Pancreas (tissue), 10 donors: ENCODE measurements around the gene ADGRG3. TPM values are rescaled to one million over a fixed set of nuclear protein-coding genes. Genes with fewer than 3 reads are reported as not detected.

Experiments used
- ATAC-seq, 4 donors: fragments of 200-7000 bp; cut with Tn5 transposase; one replicate each; pipeline versions ENCODE4 v1.8.0 to v1.9.1; 2020; ENCODE audit warnings: mild to moderate bottlenecking in 4 of 4, moderate library complexity in 4 of 4
- DNase-seq, 6 donors: peaks; one replicate each; pipeline ENCODE4 v3.0.0-alpha.2; 2020
- FAIRE-seq: peaks from 2 replicates; lab custom pipeline; 2012; peaks lifted over from hg19 to GRCh38; lab: Jason Lieb, UNC
- H3K27ac ChIP-seq, 4 donors: fragments of 200-600 bp; sonication (generic); 1 replicate in 3 of 4; 2 replicates in 1 of 4; pipeline versions ENCODE4 v1.5.0 to v1.8.0; 2020
- H3K27me3 ChIP-seq, 4 donors: fragments of 200-600 bp; one replicate each; pipeline ENCODE4 v1.8.0; 2021
- H3K36me3 ChIP-seq, 3 donors: fragments of 200-600 bp; sonication (generic) in 1 of 3; one replicate each; pipeline versions ENCODE4 v1.5.0 to v1.8.0; 2020 to 2021
- H3K4me1 ChIP-seq, 3 donors: fragments of 200-600 bp; one replicate each; pipeline ENCODE4 v1.8.0; 2021
- H3K4me3 ChIP-seq, 4 donors: fragments of 200-600 bp; sonication (generic) in 2 of 4; one replicate each; pipeline versions ENCODE4 v1.5.0 to v1.8.0; 2020 to 2021
- H3K9me3 ChIP-seq, 4 donors: fragments of 200-600 bp; one replicate each; pipeline ENCODE4 v1.8.0; 2021
- WGBS, 2 donors: extraction: QIAGEN DNeasy Blood & Tissue Kit; methylation state at CpG; one replicate each; pipeline ENCODE4 v1.1.7; 2013; 5-methylcytosine and 5-hydroxymethylcytosine counted together
- intact Hi-C, 3 donors: fragments of 100-400 bp; cut with DNase I; formaldehyde crosslinking; loops; one replicate each; pipeline versions ENCODE4 v1.11.1 to v1.14.2; 2022
- polyA plus RNA-seq, 2 donors: library from polyadenylated mRNA; stranded (reverse); fragments of 200-250 nt; gene quantifications; one replicate each; pipeline ENCODE4 v1.2.3, GENCODE V29; 2013
- total RNA-seq, 6 donors: library from RNA; stranded (reverse); fragmentation: NEBNext Ultra II Directional in 4 of 6; extraction: Animal tissue kit (Norgen Biotek cat#: 25700) in 4 of 6; gene quantifications; one replicate each; pipeline versions ENCODE4 v1.2.1 to v1.2.4, GENCODE V29; 2021 to 2023
- TF ChIP-seq, protein P1 (sequence below), 4 donors: fragments of 200-600 bp; sonication (generic) in 3 of 4; IDR thresholded peaks; one replicate each; pipeline versions ENCODE4 v1.5.0 to v1.8.0; 2021; ENCODE audit warnings: antibody characterized with exemption in 4 of 4
- donor health status: healthy with polysubstance abuse.
- donor health status: DM: no; HTN: no; CAD: no; lungs with moderate emphysema.
- donor health status: DM: no; HTN: no; CAD: no.
- donor health status: control.
- donor health status: control.
- donor health status: Bipolar disorder and iron deficiency.
- donor health status: DM: yes; HTN: yes; CAD: no.
- donor health status: DM: no; HTN: no; CAD: no.
- donor health status: DM: no; HTN: no; CAD: no.
- donor health status: DM: yes; HTN: yes; CAD: no.

The ADGRG3 gene
- total and polyA plus RNA-seq, 8 donors = 0.14 to 0.84 (median 0.53) TPM

DNA sequence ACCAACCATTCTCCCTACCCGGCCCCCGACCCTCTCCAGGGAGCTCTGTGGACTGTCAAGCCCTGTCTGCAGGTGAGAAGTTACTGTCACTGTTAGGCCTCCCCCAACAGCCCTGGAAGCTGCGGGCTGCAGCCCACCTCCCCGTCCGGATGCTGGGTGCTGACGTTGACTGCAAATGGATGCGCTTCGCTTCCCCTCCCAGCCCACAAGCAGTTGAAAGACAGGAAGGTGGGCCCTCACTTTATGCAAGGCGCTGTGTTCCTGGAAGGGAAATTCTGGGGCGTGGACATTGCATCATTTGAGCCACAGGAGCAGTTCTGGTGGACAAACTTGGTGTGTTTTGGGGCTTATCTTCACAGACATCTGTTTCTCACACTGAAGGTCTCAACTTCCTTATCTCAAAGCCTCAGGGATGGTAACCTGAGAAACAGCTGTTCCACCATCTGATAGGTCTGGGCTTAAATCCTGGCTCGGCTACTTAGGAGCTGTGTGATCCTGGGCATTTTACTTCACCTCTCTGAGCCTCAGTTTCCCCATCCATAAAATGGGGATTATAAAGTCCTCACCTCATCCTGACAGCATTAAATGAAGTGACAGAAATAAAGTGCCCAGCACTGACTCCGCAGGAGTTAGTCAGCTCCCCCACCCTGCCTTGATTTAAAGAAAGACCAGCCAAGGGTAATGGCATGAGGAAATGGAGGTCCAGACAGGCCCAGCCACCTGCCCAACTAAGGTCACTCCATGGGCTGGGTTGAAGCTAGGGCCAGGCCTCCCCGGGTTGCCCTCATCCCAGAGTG lies 21.9 kb downstream of the ADGRG3 start:
- no peaks in the 10 kb centered on the region for H3K36me3 ChIP-seq
- 77 to 81% methylated on average over 13 of the region's 13 CpGs for WGBS, 2 donors
- H3K27ac ChIP-seq = no peak overlapping the region
- no peak for FAIRE-seq
- peaks cover 12 to 21% (median 20%) of the 10 kb centered on the region in 3 donors for H3K4me1 ChIP-seq
- intact Hi-C loops = no loop called here
- ATAC-seq = no peak
- H3K9me3 ChIP-seq = no peaks in the 10 kb centered on the region
- DNase-seq = peak in 1 of 6 donors; percentile 56
- H3K4me3 ChIP-seq = no peak overlapping the region
- TF ChIP-seq, protein P1, sequence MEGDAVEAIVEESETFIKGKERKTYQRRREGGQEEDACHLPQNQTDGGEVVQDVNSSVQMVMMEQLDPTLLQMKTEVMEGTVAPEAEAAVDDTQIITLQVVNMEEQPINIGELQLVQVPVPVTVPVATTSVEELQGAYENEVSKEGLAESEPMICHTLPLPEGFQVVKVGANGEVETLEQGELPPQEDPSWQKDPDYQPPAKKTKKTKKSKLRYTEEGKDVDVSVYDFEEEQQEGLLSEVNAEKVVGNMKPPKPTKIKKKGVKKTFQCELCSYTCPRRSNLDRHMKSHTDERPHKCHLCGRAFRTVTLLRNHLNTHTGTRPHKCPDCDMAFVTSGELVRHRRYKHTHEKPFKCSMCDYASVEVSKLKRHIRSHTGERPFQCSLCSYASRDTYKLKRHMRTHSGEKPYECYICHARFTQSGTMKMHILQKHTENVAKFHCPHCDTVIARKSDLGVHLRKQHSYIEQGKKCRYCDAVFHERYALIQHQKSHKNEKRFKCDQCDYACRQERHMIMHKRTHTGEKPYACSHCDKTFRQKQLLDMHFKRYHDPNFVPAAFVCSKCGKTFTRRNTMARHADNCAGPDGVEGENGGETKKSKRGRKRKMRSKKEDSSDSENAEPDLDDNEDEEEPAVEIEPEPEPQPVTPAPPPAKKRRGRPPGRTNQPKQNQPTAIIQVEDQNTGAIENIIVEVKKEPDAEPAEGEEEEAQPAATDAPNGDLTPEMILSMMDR (IDR thresholded peaks at IDR 0.05) = no peak
- H3K27me3 ChIP-seq = no peaks in the 10 kb centered on the region

DNA sequence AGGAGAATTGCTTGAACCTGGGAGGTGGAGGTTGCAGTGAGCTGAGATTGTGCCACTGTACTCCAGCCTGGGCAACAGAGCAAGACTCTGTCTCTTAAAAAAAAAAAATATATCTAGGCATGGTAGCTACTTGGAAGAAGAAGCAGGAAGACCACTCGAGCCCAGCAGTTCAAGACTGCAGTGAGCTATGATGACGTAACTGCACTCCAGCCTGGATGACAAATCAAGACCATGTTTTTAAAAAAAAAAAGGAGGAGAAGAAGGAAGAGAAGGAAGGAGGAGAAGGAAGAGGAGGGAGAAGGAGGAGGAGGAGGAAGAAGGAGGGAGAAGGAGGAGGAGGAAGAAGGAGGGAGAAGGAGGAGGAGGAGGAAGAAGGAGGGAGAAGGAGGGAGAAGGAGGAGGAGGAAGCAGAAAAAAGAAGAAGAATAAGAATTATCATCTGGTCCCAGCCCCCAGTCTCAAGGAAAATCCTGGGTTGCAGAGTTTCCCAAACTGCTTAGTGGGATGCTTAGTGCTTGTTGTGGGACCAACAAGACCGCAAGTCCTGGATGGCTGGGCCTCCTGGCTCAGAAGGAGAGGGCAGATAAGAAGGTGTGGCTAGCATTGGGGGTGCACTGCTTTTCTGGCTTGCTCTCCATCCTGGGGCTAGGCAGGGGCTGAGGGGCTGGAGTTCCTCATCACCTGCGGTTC lies 22.8 kb downstream of the ADGRG3 start:
- DNase-seq (peak in 1 of 6 donors; percentile 35), ATAC-seq (no peak), FAIRE-seq (no peak)
- H3K36me3 ChIP-seq = no peaks in the 10 kb centered on the region
- 83 to 88% methylated on average over 4 of the region's 4 CpGs for WGBS, 2 donors
- H3K27ac ChIP-seq = no peak overlapping the region
- H3K27me3 ChIP-seq = no peaks in the 10 kb centered on the region
- intact Hi-C loops = no loop called here
- peaks cover 12 to 27% (median 20%) of the 10 kb centered on the region in 3 donors for H3K4me1 ChIP-seq
- TF ChIP-seq, protein P1 (IDR thresholded peaks at IDR 0.05) = no peak
- H3K4me3 ChIP-seq = no peak overlapping the region
- H3K9me3 ChIP-seq = no peaks in the 10 kb centered on the region

GRCh38 chr16:57692636-57693035 lies 24.5 kb downstream of the ADGRG3 start:
- intact Hi-C loops = no loop called here
- DNase-seq (peak in 1 of 6 donors; percentile 13), ATAC-seq (no peak), FAIRE-seq (no peak)
- H3K27ac ChIP-seq = no peak overlapping the region
- WGBS, 2 donors = 77 to 90% methylated on average over 2 of the region's 2 CpGs
- no peak overlapping the region for H3K4me3 ChIP-seq
- no peaks in the 10 kb centered on the region for H3K36me3 ChIP-seq
- H3K9me3 ChIP-seq = no peaks in the 10 kb centered on the region
- TF ChIP-seq, protein P1 (IDR thresholded peaks at IDR 0.05) = no peak
- no peaks in the 10 kb centered on the region for H3K27me3 ChIP-seq
- peaks cover 12 to 27% (median 20%) of the 10 kb centered on the region in 3 donors for H3K4me1 ChIP-seq

GRCh38 chr16:57693550-57693949 lies 25.4 kb downstream of the ADGRG3 start:
- peak in 1 of 4 donors; percentile 7 for ATAC-seq
- no peak overlapping the region for H3K27ac ChIP-seq
- no peak overlapping the region for H3K4me3 ChIP-seq
- TF ChIP-seq, protein P1 (IDR thresholded peaks at IDR 0.05) = no peak
- WGBS, 2 donors = 69 to 70% methylated on average over 4 of the region's 4 CpGs
- FAIRE-seq = no peak
- no peaks in the 10 kb centered on the region for H3K36me3 ChIP-seq
- no peaks in the 10 kb centered on the region for H3K9me3 ChIP-seq
- intact Hi-C loops = no loop called here
- peaks cover 11 to 27% (median 20%) of the 10 kb centered on the region in 3 donors for H3K4me1 ChIP-seq
- no peak for DNase-seq
- no peaks in the 10 kb centered on the region for H3K27me3 ChIP-seq
